ENCODE data around the gene IRF5.
"Not testable (repeated sequence)": the region's sequence is repeated elsewhere in the genome, so short reads cannot be mapped to it uniquely, and the experiment has no call there.

IRF5 gene

GRCh38 chr7:128974241-128974934, 36.7 kb downstream of the IRF5 start:
- DNase-seq = no peak

- no peak for DNase-seq
These were observed 44.4 kb downstream of the IRF5 start for GRCh38 chr7:128982105-128982504.

GRCh38 chr7:128985660-128986059, 47.9 kb downstream of the IRF5 start:
- DNase-seq = no peak

GRCh38 chr7:128986609-128987008, 48.9 kb downstream of the IRF5 start:
- DNase-seq = no peak

- DNase-seq = no peak
These were observed 50.6 kb downstream of the IRF5 start for GRCh38 chr7:128988372-128988771.

GRCh38 chr7:128989961-128990360, 52.2 kb downstream of the IRF5 start:
- DNase-seq = no peak

- DNase-seq = no peak
These were observed 55.7 kb downstream of the IRF5 start for GRCh38 chr7:128993419-128993818.

- DNase-seq = not testable (repeated sequence)
These were observed 56.8 kb downstream of the IRF5 start for GRCh38 chr7:128994560-128994959.

- no peak for DNase-seq
These were observed 59.5 kb downstream of the IRF5 start for GRCh38 chr7:128997181-128997580.
